Liver (tissue), 9 donors: Measurements from ENCODE around the gene PRKAR1B. TPM values are rescaled to one million over a fixed set of nuclear protein-coding genes. Genes with fewer than 3 reads are reported as not detected.

ENCODE experiments used
- DNase-seq: peaks from one replicate; pipeline ENCODE4 v3.0.0-alpha.2; 2017; ENCODE audit warnings: low spot score
- H3K27ac ChIP-seq, 2 donors: one replicate each; pipeline ENCODE4 v1.7.0; 2013; ENCODE audit warnings: inconsistent platforms in 2 of 2, low read length in 2 of 2, control low read depth in 1 of 2, low read depth in 1 of 2, mild to moderate bottlenecking in 1 of 2
- H3K27me3 ChIP-seq, 4 donors: one replicate each; pipeline versions ENCODE4 v1.6.1 to v1.7.0; 2013; ENCODE audit warnings: low read length in 3 of 4, inconsistent platforms in 1 of 4, mild to moderate bottlenecking in 1 of 4, moderate library complexity in 1 of 4; ENCODE audit not compliant: control insufficient read depth in 4 of 4, insufficient read depth in 4 of 4
- H3K36me3 ChIP-seq, 4 donors: one replicate each; pipeline versions ENCODE4 v1.6.1 to v1.7.0; 2013; ENCODE audit warnings: low read length in 3 of 4, mild to moderate bottlenecking in 3 of 4, low read depth in 1 of 4, moderate library complexity in 1 of 4; ENCODE audit not compliant: control insufficient read depth in 4 of 4, insufficient read depth in 3 of 4
- H3K4me1 ChIP-seq, 4 donors: one replicate each; pipeline versions ENCODE4 v1.6.1 to v1.7.0; 2013; ENCODE audit warnings: low read length in 3 of 4, mild to moderate bottlenecking in 3 of 4, moderate library complexity in 1 of 4; ENCODE audit not compliant: control insufficient read depth in 4 of 4, insufficient read depth in 4 of 4
- H3K4me3 ChIP-seq, 3 donors: one replicate each; pipeline versions ENCODE4 v1.6.1 to v1.7.0; 2013; ENCODE audit warnings: low read length in 3 of 3, control low read depth in 1 of 3, low read depth in 1 of 3, mild to moderate bottlenecking in 1 of 3
- H3K9ac ChIP-seq, 2 donors: one replicate each; pipeline ENCODE4 v1.7.0; 2013; ENCODE audit warnings: low read length in 2 of 2, mild to moderate bottlenecking in 2 of 2, moderate library complexity in 2 of 2, control low read depth in 1 of 2, low read depth in 1 of 2
- H3K9me3 ChIP-seq, 4 donors: one replicate each; pipeline versions ENCODE4 v1.6.1 to v1.7.0; 2013; ENCODE audit warnings: low read length in 3 of 4; ENCODE audit not compliant: control insufficient read depth in 4 of 4
- EGR1 ChIP-seq, 2 donors: IDR thresholded peaks; 2 replicates each; pipeline ENCODE4 v1.6.1; 2016 to 2018; ENCODE audit warnings: antibody characterized with exemption in 2 of 2, low read depth in 2 of 2
- FOXA1 ChIP-seq: IDR thresholded peaks from 2 replicates; pipeline ENCODE4 v1.6.1; 2016; ENCODE audit warnings: antibody characterized with exemption
- FOXA2 ChIP-seq: IDR thresholded peaks from 2 replicates; pipeline ENCODE4 v1.6.1; 2016; ENCODE audit warnings: antibody characterized with exemption
- GABPA ChIP-seq, 2 donors: IDR thresholded peaks in 1 of 2; conservative IDR thresholded peaks in 1 of 2; 2 replicates each; pipeline ENCODE4 v1.6.1; 2016; ENCODE audit warnings: antibody characterized with exemption in 2 of 2, mild to moderate bottlenecking in 1 of 2, moderate library complexity in 1 of 2
- NR2F2 ChIP-seq: IDR thresholded peaks from 2 replicates; pipeline ENCODE4 v1.6.1; 2016; ENCODE audit warnings: antibody characterized with exemption
- TAF1 ChIP-seq: conservative IDR thresholded peaks from 2 replicates; pipeline ENCODE4 v1.6.1; 2016; ENCODE audit warnings: antibody characterized with exemption, mild to moderate bottlenecking
- YY1 ChIP-seq: IDR thresholded peaks from 2 replicates; pipeline ENCODE4 v1.6.1; 2016; ENCODE audit warnings: antibody characterized with exemption, mild to moderate bottlenecking
- WGBS: extraction: QIAGEN DNeasy Blood & Tissue Kit; methylation state at CpG from one replicate; pipeline ENCODE4 v1.1.7; 2013; 5-methylcytosine and 5-hydroxymethylcytosine counted together
- polyA plus RNA-seq, 2 donors: library from polyadenylated mRNA; stranded (reverse) in 1 of 2; unstranded in 1 of 2; fragments of 200-250 nt in 1 of 2; fragments of >200 nt in 1 of 2; fragmentation: Nextera tagmentation in 1 of 2; extraction: Ambion mirVana in 1 of 2; gene quantifications; one replicate each; pipeline versions ENCODE4 v1.2.1 to v1.2.3, GENCODE V29; 2013 to 2015
- total RNA-seq, 2 donors: library from RNA; depleted of rRNA; stranded (reverse); fragments of >200 nt; gene quantifications; one replicate each; pipeline ENCODE4 v1.2.3, GENCODE V29; 2014
- TF ChIP-seq, protein P1 (sequence below): IDR thresholded peaks from 2 replicates; pipeline ENCODE4 v1.6.1; 2016; ENCODE audit warnings: antibody characterized with exemption
- TF ChIP-seq, protein P2 (sequence below): fragments of 150-350 bp; IDR thresholded peaks from 2 replicates; pipeline ENCODE4 v1.5.1; 2017; ENCODE audit warnings: improper control_type of control experiment, low read depth, low read length; ENCODE audit not compliant: missing input control
- TF ChIP-seq, protein P3 (sequence below): IDR thresholded peaks from 2 replicates; pipeline ENCODE4 v1.6.1; 2016; ENCODE audit warnings: antibody characterized with exemption
- TF ChIP-seq, protein P4 (sequence below): IDR thresholded peaks from 2 replicates; pipeline ENCODE4 v1.6.1; 2016; ENCODE audit warnings: antibody characterized with exemption
- TF ChIP-seq, protein P5 (sequence below): IDR thresholded peaks from 2 replicates; pipeline ENCODE4 v1.6.1; 2016; ENCODE audit warnings: antibody characterized with exemption, mild to moderate bottlenecking
- donor health status: healthy.
- donor health status: healthy.
- donor health status: healthy.
- donor health status: healthy.
- donor health status: healthy.

PRKAR1B gene
- total and polyA plus RNA-seq, 4 donors = 11.1 to 14.4 (median 12.4) TPM

DNA sequence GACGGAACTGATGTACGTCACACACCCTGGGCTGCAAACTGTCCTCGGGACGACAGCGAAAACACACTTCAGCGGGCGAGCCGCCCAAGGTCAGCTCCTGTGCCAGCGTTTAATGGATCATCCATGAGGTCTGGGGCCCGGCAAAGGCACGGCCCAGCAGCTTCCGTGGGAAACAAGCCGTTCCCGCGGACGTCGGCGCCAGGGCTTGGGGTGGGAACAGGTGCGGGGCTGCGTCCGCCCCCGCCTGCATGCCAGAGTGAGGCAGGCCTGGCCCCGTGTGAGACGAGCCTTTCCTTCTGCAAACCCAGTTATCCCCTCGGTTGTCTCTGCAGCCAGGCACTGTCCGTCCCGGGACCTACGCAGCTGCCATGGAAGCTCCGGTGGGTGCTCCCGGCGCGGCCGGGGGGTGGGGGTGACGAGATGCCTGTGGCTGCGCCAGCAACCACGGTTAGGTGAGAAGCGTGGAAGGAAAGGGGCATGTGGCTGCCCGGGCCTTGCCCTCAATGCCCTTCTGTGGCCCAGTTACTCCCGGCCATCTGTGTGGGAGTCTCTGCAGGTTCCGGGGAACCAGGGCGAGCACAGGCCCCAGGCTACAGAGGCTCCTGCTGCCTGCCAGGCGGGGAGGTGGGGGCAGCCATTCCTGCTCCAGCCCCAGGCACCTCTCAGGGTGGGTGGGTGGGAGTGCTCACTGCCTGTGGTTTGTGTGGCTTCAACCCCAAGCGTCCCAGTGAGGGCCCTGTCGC, 165.3 kb downstream of the PRKAR1B start:
- Histone ChIP-seq H3K27ac (no peak overlapping the region), H3K9ac (no peak overlapping the region), H3K4me1 (no peaks in the 10 kb centered on the region), H3K36me3 (no peaks in the 10 kb centered on the region), H3K4me3 (no peak overlapping the region), H3K27me3 (no peaks in the 10 kb centered on the region), H3K9me3 (no peaks in the 10 kb centered on the region)
- WGBS = 79% methylated on average over 44 of the region's 44 CpGs
- TF ChIP-seq NR2F2 = no peak
- TF ChIP-seq GABPA (IDR thresholded peaks at IDR 0.05 in 1 of 2, conservative IDR thresholded peaks at IDR 0.05 in 1 of 2) = no peak
- TF ChIP-seq, protein P1, sequence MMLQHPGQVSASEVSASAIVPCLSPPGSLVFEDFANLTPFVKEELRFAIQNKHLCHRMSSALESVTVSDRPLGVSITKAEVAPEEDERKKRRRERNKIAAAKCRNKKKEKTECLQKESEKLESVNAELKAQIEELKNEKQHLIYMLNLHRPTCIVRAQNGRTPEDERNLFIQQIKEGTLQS = no peak
- no peak for TF ChIP-seq FOXA1
- TF ChIP-seq, protein P2, sequence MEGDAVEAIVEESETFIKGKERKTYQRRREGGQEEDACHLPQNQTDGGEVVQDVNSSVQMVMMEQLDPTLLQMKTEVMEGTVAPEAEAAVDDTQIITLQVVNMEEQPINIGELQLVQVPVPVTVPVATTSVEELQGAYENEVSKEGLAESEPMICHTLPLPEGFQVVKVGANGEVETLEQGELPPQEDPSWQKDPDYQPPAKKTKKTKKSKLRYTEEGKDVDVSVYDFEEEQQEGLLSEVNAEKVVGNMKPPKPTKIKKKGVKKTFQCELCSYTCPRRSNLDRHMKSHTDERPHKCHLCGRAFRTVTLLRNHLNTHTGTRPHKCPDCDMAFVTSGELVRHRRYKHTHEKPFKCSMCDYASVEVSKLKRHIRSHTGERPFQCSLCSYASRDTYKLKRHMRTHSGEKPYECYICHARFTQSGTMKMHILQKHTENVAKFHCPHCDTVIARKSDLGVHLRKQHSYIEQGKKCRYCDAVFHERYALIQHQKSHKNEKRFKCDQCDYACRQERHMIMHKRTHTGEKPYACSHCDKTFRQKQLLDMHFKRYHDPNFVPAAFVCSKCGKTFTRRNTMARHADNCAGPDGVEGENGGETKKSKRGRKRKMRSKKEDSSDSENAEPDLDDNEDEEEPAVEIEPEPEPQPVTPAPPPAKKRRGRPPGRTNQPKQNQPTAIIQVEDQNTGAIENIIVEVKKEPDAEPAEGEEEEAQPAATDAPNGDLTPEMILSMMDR = no peak
- TF ChIP-seq, protein P3, sequence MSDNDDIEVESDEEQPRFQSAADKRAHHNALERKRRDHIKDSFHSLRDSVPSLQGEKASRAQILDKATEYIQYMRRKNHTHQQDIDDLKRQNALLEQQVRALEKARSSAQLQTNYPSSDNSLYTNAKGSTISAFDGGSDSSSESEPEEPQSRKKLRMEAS = no peak
- no peak for TF ChIP-seq YY1
- no peak for TF ChIP-seq TAF1
- TF ChIP-seq FOXA2 = no peak
- TF ChIP-seq, protein P4, sequence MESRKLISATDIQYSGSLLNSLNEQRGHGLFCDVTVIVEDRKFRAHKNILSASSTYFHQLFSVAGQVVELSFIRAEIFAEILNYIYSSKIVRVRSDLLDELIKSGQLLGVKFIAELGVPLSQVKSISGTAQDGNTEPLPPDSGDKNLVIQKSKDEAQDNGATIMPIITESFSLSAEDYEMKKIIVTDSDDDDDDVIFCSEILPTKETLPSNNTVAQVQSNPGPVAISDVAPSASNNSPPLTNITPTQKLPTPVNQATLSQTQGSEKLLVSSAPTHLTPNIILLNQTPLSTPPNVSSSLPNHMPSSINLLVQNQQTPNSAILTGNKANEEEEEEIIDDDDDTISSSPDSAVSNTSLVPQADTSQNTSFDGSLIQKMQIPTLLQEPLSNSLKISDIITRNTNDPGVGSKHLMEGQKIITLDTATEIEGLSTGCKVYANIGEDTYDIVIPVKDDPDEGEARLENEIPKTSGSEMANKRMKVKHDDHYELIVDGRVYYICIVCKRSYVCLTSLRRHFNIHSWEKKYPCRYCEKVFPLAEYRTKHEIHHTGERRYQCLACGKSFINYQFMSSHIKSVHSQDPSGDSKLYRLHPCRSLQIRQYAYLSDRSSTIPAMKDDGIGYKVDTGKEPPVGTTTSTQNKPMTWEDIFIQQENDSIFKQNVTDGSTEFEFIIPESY = no peak
- DNase-seq = no peak

DNA sequence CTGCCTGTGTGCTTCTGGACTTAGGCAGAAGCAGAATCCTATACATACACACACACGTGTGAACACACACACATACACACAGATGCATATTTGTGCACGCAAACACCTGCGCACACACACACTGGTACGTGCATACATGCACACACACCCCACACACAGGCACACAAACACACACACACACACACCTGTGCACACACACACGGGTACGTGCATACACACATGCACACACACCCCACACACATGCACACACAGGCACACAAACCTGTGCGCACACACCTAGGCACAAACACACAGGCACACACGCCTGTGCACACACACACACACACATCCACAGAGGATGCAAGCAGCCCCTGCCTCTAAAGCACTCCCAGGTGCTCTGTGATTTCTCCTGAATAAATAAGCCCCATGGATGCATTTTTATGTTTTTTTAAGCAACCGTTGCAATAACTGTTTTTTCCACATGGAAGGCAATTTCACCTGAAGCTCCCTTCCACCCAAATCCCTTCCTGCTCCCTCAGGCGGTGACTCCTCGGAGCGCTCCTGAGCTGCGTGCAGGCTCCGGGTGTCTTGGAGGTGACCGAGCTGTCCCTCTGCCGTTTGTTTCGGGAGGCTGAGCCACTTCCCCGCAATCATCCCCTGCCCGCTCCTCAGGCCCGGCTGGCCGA, 166.0 kb downstream of the PRKAR1B start:
- TF ChIP-seq FOXA1 = no peak
- no peak for TF ChIP-seq EGR1 (IDR thresholded peaks at IDR 0.05; ENCODE audit: low read depth in 2 of 2)
- TF ChIP-seq, protein P1 = no peak
- H3K27me3 ChIP-seq = no peaks in the 10 kb centered on the region
- no peaks in the 10 kb centered on the region for H3K9me3 ChIP-seq
- no peaks in the 10 kb centered on the region for H3K36me3 ChIP-seq
- 85% methylated on average over 21 of the region's 21 CpGs for WGBS
- H3K9ac ChIP-seq = no peak overlapping the region
- H3K27ac ChIP-seq = no peak overlapping the region
- no peak overlapping the region for H3K4me3 ChIP-seq
- H3K4me1 ChIP-seq = no peaks in the 10 kb centered on the region
- DNase-seq = no peak

DNA sequence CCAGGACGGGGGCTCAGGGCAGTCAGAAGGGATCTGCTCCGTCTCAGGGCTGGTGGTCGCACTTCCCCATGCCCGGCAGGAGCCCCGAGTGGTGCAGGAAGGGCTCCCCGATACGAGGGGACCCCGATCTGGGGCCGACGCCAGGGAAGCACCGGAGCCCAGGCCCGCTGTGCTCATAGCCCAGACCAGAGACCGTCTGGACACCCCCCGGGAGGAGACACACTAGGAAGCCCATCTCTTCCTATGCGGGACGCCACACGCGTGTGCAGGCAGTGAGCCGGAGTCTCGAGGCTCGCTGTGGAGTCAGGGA, 167.7 kb downstream of the PRKAR1B start:
- Histone ChIP-seq H3K36me3 (no peaks in the 10 kb centered on the region), H3K9ac (no peak overlapping the region), H3K27me3 (no peaks in the 10 kb centered on the region), H3K9me3 (no peaks in the 10 kb centered on the region), H3K4me3 (no peak overlapping the region), H3K4me1 (no peaks in the 10 kb centered on the region), H3K27ac (no peak overlapping the region)
- TF ChIP-seq, protein P3 = no peak
- TF ChIP-seq, protein P5, sequence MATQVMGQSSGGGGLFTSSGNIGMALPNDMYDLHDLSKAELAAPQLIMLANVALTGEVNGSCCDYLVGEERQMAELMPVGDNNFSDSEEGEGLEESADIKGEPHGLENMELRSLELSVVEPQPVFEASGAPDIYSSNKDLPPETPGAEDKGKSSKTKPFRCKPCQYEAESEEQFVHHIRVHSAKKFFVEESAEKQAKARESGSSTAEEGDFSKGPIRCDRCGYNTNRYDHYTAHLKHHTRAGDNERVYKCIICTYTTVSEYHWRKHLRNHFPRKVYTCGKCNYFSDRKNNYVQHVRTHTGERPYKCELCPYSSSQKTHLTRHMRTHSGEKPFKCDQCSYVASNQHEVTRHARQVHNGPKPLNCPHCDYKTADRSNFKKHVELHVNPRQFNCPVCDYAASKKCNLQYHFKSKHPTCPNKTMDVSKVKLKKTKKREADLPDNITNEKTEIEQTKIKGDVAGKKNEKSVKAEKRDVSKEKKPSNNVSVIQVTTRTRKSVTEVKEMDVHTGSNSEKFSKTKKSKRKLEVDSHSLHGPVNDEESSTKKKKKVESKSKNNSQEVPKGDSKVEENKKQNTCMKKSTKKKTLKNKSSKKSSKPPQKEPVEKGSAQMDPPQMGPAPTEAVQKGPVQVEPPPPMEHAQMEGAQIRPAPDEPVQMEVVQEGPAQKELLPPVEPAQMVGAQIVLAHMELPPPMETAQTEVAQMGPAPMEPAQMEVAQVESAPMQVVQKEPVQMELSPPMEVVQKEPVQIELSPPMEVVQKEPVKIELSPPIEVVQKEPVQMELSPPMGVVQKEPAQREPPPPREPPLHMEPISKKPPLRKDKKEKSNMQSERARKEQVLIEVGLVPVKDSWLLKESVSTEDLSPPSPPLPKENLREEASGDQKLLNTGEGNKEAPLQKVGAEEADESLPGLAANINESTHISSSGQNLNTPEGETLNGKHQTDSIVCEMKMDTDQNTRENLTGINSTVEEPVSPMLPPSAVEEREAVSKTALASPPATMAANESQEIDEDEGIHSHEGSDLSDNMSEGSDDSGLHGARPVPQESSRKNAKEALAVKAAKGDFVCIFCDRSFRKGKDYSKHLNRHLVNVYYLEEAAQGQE = no peak
- TF ChIP-seq, protein P2 = no peak
- no peak for TF ChIP-seq GABPA (IDR thresholded peaks at IDR 0.05 in 1 of 2, conservative IDR thresholded peaks at IDR 0.05 in 1 of 2)
- DNase-seq = no peak
- 96% methylated on average over 21 of the region's 21 CpGs for WGBS
